DLD1 (cell line): ENCODE results near the gene ARHGAP10.

Experiments used
- in situ Hi-C: cut with HindIII; loops from 2 replicates; pipeline ENCODE4 v1.10.0; 2017; ENCODE audit warnings: low sequenced_read_pairs

ARHGAP10 gene

GRCh38 chr4:147942729-147943128, 210.8 kb downstream of the ARHGAP10 start:
- in situ Hi-C loops, result no loop called here

GRCh38 chr4:147943159-147943638, 211.3 kb downstream of the ARHGAP10 start:
- in situ Hi-C loops, result no loop called here

- in situ Hi-C loops, result no loop called here
Measured at GRCh38 chr4:147944249-147944648, 212.4 kb downstream of the ARHGAP10 start.

DNA sequence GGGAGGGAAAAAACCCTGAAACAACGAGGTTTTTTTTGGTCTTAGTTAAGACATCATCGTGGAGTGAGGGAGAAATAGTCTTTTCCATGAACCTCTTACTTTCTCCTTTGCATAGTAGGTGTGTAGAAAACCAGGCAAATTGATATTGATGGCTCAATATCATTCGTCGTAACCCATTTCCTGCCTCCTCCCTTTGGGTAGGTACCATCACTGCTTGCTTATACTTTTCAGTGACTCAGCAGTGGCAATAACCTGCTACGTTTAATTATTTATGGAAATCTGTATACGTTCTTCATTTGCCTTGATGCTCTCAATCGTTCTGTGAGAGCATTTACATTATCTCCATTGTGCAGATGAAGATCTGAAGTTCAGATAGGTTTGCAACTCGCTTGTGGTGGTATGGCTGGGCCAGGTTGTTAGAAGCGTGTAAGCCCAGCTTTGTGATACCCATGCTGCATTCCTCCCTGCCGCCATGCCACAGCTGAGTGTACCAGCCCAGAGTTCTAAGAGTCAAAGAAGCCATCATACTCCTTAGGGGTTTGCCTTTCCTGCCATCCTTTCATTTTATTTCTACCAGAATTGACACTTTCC, 212.9 kb downstream of the ARHGAP10 start:
- in situ Hi-C loops, result no loop called here

DNA sequence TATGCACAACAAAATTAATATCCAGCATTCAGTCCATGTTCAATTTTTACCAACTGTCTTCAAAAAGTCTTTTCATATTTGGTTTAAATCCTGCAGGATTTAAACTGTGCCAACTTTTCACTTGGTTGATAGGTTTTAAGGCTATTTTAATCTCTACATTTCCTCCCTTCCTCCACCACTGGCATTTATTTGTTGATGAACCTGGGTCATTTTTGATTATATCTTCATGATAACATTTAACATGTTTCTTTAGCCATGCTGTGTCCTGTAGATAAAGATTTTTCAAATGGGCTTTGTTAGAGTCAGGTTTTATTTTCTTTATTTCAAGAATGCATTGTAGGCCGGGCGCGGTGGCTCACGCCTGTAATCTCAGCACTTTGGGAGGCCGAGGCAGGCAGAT, 216.4 kb downstream of the ARHGAP10 start:
- in situ Hi-C loops, result no loop called here

DNA sequence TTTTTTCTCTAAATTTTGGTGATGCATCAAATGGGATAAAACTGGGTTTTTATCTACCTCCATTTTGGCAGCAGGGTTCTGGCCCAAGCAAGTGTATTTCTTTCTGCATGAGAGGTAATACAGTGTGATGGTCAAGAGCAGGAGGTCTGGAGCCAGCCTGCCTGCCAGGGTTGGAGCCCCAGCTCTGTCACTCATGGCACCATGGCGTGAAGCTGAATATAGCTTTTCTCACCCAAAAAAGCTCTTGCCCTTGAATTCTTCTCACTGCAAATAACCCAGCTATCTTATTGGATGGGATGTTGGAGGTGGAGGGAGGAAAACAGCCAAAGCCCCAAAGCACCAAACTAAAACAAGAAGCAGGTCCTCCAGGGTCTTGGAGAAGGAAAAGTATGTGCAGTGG, 218.4 kb downstream of the ARHGAP10 start:
- in situ Hi-C loops, result no loop called here

DNA sequence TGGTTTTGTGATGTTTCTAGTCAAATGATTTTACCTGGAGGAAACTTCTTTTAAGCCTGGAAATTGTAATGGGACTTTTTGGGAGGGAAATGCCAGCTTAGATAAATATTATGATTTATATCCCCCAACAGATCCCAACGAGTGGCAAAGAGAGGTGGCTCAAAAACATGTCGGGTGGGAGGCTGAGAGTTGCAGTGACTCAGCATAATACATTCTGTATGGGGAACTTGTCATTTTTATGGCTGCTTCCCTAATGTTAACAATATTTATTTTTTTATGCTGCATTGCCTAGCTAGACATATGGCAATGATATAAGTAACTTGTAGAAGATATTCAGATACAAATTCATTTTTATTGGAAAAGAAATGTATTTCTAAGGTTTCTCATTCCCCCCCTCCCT, 219.0 kb downstream of the ARHGAP10 start:
- in situ Hi-C loops, result no loop called here

DNA sequence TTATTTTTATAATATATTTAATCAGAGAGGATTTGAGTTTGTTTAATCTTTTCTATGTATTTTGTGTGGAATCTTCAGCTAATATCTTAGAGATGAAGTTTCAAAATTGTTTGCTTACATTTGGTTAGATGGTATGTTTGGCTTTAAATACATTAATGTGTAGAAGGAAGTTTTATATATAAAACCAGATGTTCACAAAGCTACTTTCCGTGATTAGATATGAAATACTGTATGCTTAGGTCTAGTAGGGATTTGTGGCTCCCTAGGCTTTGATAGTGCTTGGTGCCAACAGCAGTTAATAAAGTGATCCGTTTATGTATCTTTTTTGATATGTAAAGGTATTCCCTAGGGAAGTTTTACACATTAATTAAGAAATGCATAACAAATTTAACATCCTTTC, 223.0 kb downstream of the ARHGAP10 start:
- in situ Hi-C loops, result no loop called here

GRCh38 chr4:147955827-147956558, 224.1 kb downstream of the ARHGAP10 start:
- in situ Hi-C loops, result no loop called here

- in situ Hi-C loops, result no loop called here
Measured at GRCh38 chr4:147957446-147957845, 225.6 kb downstream of the ARHGAP10 start.

DNA sequence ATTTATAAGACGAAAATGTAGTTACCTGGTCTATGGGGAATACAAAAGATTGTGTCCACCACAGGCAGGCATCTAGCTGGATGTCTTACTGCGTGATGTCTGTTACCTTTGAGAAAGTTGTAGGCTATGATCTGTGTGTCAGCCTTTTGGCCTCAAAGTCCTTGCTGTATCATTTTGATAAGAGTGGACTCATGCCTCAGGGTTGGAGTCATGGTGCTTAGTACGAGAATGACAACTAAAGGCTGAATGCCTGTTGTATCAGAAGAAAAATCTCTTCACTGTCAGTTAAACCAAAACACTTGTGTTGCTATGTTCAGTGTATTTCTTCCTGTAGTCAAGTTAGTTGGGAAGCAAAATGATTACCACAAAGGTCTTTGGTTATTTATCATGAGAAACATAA, 226.2 kb downstream of the ARHGAP10 start:
- in situ Hi-C loops, result no loop called here

- in situ Hi-C loops, result no loop called here
Measured at GRCh38 chr4:147958489-147959065, 226.7 kb downstream of the ARHGAP10 start.

DNA sequence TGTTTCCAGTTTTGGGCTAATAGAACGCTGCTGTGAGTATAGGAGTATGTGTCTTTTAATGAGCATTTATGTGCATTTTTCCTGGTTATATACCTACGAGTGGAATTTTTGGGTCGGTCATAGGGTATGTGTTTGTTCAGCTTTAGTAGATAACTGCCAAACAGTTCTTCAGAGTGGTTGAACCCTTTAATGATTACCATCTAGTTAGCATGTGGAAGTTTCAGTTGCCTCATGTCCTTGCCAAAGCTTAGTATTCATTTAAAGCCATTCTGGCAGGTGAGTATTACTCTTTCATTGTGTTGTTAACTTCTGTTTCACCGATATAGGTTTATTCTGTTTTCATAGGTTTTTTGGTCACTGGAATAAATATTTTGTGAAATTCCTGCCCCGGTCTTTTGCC, 229.1 kb downstream of the ARHGAP10 start:
- in situ Hi-C loops, result no loop called here

DNA sequence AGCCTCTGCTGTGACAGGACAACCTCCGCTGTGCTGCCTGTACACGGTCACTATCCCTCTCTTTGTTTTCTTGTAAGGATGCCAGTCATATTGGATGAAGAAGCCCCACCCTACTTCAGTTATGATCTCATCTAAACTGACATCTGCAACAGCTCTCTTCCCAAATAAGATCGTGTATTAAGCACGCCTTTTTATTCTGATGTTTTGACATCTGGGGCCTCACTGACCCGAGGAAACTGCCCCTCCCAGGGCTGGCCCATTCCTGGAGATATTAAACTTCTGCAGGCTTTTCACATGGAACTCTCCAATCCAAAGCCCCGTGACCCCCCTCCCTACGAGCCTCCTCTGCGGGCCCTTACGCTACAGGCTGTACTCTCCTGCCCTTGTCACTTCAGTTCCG, 232.0 kb downstream of the ARHGAP10 start:
- in situ Hi-C loops, result no loop called here

DNA sequence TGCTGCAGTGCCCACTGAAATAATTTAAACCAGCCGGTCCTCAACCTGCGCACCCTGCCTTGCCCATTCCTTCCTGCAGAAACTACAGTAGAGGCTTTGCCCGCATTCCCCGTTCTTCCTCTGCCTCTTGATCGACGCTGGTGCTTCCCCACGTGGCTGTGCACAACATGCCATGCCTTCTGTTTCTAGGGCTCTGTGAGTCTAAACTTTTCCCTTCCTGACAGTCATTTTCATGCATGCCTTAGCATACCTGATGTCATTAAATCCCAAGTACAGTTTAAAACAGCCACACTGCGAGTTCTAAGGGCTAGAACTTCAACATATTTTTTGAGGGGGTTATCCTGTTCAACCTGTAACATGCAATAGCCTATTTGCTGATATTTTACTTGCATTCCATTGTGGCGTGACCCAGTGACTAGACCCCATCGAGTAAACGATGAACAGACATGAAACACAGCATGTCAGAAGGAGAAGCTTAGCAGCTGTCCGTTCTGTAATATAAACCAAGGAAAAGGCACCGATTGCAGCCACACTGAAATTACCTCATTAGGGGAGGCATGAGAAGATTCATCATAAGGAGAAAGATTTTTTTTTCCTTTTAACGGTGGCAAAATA, 232.5 kb downstream of the ARHGAP10 start:
- in situ Hi-C loops, result no loop called here

DNA sequence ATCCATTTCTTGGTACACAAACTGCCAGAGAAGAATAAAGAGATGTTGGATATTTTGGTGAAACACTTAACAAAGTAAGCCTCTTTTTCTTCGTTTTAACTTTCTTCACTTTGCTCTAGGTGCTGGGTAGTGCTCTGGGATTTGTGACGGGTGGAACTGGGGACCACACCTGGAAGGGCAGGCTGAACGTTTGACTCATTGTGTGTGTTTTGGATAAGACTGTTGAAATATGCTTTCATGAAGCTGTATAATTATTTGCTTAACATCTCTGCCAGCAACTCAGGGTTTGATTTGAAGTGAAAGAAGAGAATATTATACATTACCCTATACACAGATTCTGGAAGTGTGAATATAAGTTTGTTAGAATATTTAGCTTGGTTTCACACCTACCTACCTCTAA, 233.2 kb downstream of the ARHGAP10 start:
- in situ Hi-C loops, result no loop called here

GRCh38 chr4:147965873-147966272, 234.0 kb downstream of the ARHGAP10 start:
- in situ Hi-C loops, result no loop called here

DNA sequence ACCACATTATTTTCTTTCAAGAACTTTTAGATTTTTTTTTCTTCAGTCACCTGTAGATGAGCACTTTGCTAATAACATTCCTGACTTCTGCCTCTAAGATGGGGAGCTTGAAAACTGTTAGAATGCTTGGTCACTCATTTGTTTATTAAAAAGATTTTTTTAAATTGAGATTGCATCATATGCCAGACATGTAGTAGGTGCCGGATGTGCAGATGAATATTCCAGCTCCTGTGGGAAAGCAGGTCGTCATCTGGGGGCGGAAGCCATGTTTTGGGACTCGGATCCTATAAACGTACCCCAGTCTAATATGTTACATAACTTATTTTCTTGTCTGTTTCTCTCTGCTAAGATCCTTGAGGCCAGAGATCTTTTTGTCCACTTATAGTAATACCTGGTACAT, 236.8 kb downstream of the ARHGAP10 start:
- in situ Hi-C loops, result no loop called here

DNA sequence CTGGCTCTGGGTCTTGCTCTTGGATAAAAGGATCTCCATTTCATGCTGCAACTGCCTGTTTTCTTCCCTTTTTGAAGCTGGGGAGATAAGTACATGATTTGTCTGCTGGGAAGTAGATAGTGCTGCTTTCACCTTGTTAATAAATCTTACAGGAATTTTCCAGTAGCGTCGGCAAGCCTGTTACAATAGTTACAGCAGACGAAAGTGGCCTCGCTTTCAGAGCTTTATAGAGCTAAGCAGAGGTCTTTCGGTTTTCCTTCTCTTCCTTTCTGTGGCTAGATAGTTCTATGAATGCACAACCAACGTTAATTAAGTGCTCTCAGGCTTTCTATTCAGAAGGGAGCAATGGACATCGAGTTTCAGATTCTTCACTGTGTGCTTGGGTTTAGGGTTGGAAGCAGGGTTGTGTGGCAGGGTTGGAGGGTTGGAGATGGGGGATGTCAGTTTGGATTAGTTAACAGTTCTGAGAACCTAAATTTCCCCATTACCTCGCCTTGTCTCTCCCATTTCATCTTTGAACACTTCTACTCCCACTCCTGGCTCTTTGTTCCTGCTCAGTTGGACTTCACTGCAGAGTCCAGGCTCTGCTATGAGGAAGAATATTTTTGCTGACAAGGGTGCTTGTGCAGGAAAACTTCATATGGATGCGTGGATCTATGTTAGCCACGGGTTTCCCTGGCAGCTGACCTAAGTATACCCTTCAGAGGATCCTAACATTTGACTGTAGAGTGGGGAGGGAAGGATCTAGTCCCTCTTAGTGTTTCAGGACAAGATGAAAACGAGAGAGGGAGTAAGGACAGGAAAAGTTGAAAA, 237.9 kb downstream of the ARHGAP10 start:
- in situ Hi-C loops, result no loop called here

- in situ Hi-C loops, result no loop called here
Measured at GRCh38 chr4:147971116-147971515, 239.2 kb downstream of the ARHGAP10 start.

GRCh38 chr4:147975325-147975724, 243.4 kb downstream of the ARHGAP10 start:
- in situ Hi-C loops, result no loop called here
